Posterior vena cava (tissue), 2 donors: Measurements from ENCODE around the gene PA2G4. TPM values are rescaled to one million over a fixed set of nuclear protein-coding genes. Genes with fewer than 3 reads are reported as not detected.
A peak's percentile ranks its signal among the peaks of the same experiment; 100 is the strongest.
"Not testable (repeated sequence)": the region's sequence is repeated elsewhere in the genome, so short reads cannot be mapped to it uniquely, and the experiment has no call there.

Source experiments
- DNase-seq: peaks from one replicate; pipeline ENCODE4 v3.0.0-alpha.2; 2020; ENCODE audit warnings: low spot score
- intact Hi-C, 2 donors: fragments of 100-400 bp; cut with DNase I; formaldehyde crosslinking; loops; one replicate each; pipeline versions ENCODE4 v1.14.1 to v1.14.2; 2022 to 2023
- long read RNA-seq, 2 donors: library from polyadenylated mRNA; unstranded; transcript quantifications; one replicate each; pipeline ENCODE4 v2.0.0, GENCODE V29; 2020 to 2021
- total RNA-seq, 2 donors: library from RNA; stranded (reverse); fragmentation: NEBNext Ultra II Directional; extraction: Animal tissue kit (Norgen Biotek cat#: 25700); gene quantifications; one replicate each; pipeline ENCODE4 v1.2.1, GENCODE V29; 2021
- donor health status: DM: yes; HTN: yes; CAD: no.
- donor health status: DM: yes; HTN: yes; CAD: no.

The PA2G4 gene
- total RNA-seq: 10 to 100 TPM; 59.3 to 71.7 TPM
- long read RNA-seq, donor 1, transcript PA2G4-201 (13 exons, 2,577 nt): major isoform, 30 of 48 reads
- long read RNA-seq, donor 1, partial matches to known transcripts: 16 of 48 reads
- long read RNA-seq, donor 1, other reads (novel, unspliced or antisense): 2 of 48 reads
- long read RNA-seq, donor 2, transcript PA2G4-201 (13 exons, 2,577 nt): major isoform, 142 of 474 reads
- long read RNA-seq, donor 2, partial matches to known transcripts: 315 of 474 reads
- long read RNA-seq, donor 2, other reads (novel, unspliced or antisense): 16 of 474 reads

- peak; percentile 99 for DNase-seq
- intact Hi-C loops: no loop called here
These were observed at the start of gene PA2G4 for GRCh38 chr12:56104109-56104814. PA2G4 (plus strand) TSS chr12:56104559; CDS start chr12:56104738, 179 bp downstream.

GRCh38 chr12:56059964-56060363 is 44.4 kb upstream of the PA2G4 start:
- intact Hi-C loops: not testable (repeated sequence)

GRCh38 chr12:56061982-56062381 is 42.4 kb upstream of the PA2G4 start:
- no peak for DNase-seq
- intact Hi-C loops: no loop called here

More at GRCh38 chr12:56059964-56060363, 44.4 kb upstream of the PA2G4 start:
- DNase-seq: not testable (repeated sequence)

- intact Hi-C loops: no loop called here
- DNase-seq: no peak
These were observed 41.4 kb upstream of the PA2G4 start for GRCh38 chr12:56062996-56063395.

GRCh38 chr12:56071648-56072047 is 32.7 kb upstream of the PA2G4 start:
- intact Hi-C loops: no loop called here
- DNase-seq: no peak

GRCh38 chr12:56074396-56074795 is 30.0 kb upstream of the PA2G4 start:
- no peak for DNase-seq
- intact Hi-C loops: no loop called here

- intact Hi-C loops, DNase-seq: not testable (repeated sequence)
These were observed 26.4 kb upstream of the PA2G4 start for GRCh38 chr12:56077966-56078365.

GRCh38 chr12:56078427-56078826 is 25.9 kb upstream of the PA2G4 start:
- intact Hi-C loops: no loop called here
- no peak for DNase-seq

GRCh38 chr12:56078931-56079722 is 25.2 kb upstream of the PA2G4 start:
- intact Hi-C loops: no loop called here
- peak; percentile 96 for DNase-seq

- DNase-seq: peak; percentile 91
- intact Hi-C loops: no loop called here
These were observed 24.4 kb upstream of the PA2G4 start, which contains the start of gene ERBB3 for GRCh38 chr12:56079723-56080555. ERBB3 (plus strand) TSS chr12:56080165; CDS start chr12:56080301, 136 bp downstream.

GRCh38 chr12:56080556-56081138 is 23.7 kb upstream of the PA2G4 start:
- no peak for DNase-seq
- intact Hi-C loops: no loop called here

GRCh38 chr12:56081393-56082347 is 22.7 kb upstream of the PA2G4 start:
- intact Hi-C loops: no loop called here
- peak; percentile 45 for DNase-seq

GRCh38 chr12:56082382-56082781 is 22.0 kb upstream of the PA2G4 start:
- intact Hi-C loops: no loop called here

GRCh38 chr12:56082967-56083366 is 21.4 kb upstream of the PA2G4 start:
- intact Hi-C loops: no loop called here
- peak; percentile 48 for DNase-seq

More at GRCh38 chr12:56082382-56082781, 22.0 kb upstream of the PA2G4 start:
- DNase-seq: peak; percentile 73

GRCh38 chr12:56084958-56085543 is 19.3 kb upstream of the PA2G4 start:
- DNase-seq: no peak
- intact Hi-C loops: no loop called here

- DNase-seq: no peak
- intact Hi-C loops: no loop called here
These were observed 18.3 kb upstream of the PA2G4 start for GRCh38 chr12:56086096-56086495.

GRCh38 chr12:56086608-56087007 is 17.8 kb upstream of the PA2G4 start:
- intact Hi-C loops: no loop called here

More at GRCh38 chr12:56086608-56087007, 17.8 kb upstream of the PA2G4 start:
- peak; percentile 59 for DNase-seq
